Stimulated activated CD4-positive, alpha-beta T cell treated with anti-CD3 and anti-CD28 coated beads, TNF-alpha, amount 100 ng/mL, for 24 hours (primary cell): Measurements from ENCODE around the gene DYNLT2.

Experiments used
- DNase-seq, 3 experiments: peaks; one replicate each; pipeline ENCODE4 v3.0.0-alpha.2; 2020; ENCODE audit warnings: low read depth in 3 of 3

Gene DYNLT2

DNA sequence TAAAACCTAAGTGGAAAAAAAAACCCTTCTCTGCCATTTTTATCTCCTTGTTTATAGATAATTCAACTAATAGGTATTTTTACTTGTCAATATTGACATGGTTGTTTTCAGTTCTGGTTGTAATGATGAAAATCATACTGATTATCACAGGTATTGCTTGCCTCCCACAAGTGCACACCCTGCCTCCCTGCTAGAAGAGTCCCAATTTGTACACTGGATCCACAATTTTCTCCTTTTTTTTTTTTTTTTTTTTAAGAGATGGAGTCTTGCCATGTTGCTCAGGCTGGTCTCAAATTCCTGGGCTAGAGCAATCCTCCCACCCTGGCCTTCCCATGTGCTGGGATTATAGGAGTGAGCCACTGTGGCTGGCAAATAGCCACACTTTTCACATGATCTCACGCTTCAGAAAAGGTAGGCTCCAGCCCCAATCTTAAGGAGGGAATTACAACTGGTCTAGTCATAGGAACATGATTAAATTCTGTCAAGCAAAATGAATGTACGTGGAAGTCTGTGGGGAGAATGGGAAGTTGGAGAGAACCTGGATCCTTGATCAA lies 12.3 kb downstream of the DYNLT2 start:
- DNase-seq, result no peak

DNA sequence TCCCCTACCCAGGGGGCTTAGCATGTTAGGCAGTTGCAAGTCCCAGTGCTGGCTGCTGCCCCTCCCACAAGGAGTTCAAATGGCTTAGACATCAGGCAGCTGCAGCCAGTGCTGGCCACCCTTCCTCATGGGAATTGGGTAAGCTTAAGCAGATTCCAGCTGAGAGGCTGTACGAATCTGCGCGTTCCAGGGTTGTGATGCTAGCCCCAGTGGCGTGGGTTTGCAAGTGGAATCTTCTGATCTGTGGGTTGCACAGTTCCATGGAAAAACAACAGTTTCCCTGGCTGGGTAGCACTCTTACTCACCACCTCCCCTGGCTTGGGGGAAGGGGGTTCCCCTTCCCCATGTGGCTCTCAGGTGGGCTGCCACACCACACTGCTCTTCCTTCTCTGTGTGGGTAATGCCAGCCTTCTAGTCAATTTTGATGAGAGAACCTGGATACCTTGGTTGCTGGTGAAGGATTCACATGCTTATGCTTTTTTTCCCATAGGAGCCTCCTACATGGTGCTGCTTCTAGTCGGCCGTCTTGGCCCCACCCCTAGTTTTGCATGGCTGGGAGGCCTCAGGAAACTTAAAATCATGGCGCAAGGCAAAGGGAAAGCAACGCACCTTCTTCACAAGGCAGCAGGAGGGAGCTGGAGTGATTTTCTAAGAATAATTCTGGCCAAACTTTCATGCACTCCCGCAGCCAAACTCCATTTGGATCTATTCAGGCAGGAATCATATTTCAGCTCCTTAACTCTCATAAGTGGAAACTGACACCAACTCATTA lies 13.0 kb downstream of the DYNLT2 start:
- DNase-seq, result peak in 1 of 3 experiments; percentile 4

DNA sequence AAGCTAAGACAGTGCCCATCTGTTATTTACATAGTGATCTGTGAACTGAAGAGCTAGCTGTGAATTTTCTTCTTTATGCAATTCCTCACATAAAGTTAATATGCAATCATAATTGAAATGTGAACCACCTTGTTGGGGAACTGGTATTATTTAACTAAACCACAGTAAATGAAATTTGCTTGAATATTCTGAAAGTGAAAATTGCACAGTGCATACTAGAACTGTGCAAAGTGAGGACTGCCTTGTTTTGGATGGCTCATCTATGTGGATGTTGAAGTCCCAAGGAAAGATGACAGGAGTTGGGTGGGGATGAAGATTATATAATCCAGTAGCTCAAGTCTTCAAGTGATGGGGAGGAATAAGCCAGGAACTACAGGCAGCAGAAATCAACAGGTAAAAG lies 21.4 kb downstream of the DYNLT2 start:
- DNase-seq, result no peak

DNA sequence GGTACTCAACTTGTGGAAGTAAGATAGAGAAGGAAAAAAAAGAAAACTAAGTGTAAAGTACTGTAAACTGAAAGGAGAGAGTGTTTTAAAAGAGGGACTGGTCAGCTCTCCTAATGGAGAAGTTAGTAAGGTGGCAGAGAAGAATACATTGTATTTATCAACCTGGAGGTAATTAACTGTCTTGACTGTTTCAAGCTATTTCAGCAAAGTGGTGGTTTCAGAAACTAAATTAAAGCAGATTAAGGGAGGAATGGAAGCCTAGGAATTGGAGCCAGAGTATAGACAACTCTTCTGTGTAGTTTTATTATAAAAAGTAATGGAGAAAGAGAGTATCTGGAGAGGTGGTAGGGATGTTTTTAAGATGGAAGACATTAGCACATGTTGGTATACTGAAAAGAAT lies 24.4 kb downstream of the DYNLT2 start:
- DNase-seq, result no peak

DNA sequence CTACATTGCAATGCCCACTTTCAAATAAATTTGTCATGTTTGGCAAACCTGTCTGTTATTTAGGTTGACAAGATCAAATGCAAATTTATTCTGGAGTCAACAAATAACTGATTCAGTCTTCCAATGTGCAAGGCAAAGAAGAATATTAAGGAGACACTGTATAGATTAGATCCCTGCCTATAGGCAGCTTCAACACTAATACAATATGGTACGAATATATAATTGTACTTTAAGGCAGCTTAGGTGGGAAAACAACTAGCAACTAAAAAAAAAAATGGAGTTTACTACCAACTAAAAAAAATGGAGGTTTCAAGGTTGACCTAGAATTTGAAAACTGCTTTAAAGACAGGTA lies 25.3 kb downstream of the DYNLT2 start:
- DNase-seq, result no peak

DNA sequence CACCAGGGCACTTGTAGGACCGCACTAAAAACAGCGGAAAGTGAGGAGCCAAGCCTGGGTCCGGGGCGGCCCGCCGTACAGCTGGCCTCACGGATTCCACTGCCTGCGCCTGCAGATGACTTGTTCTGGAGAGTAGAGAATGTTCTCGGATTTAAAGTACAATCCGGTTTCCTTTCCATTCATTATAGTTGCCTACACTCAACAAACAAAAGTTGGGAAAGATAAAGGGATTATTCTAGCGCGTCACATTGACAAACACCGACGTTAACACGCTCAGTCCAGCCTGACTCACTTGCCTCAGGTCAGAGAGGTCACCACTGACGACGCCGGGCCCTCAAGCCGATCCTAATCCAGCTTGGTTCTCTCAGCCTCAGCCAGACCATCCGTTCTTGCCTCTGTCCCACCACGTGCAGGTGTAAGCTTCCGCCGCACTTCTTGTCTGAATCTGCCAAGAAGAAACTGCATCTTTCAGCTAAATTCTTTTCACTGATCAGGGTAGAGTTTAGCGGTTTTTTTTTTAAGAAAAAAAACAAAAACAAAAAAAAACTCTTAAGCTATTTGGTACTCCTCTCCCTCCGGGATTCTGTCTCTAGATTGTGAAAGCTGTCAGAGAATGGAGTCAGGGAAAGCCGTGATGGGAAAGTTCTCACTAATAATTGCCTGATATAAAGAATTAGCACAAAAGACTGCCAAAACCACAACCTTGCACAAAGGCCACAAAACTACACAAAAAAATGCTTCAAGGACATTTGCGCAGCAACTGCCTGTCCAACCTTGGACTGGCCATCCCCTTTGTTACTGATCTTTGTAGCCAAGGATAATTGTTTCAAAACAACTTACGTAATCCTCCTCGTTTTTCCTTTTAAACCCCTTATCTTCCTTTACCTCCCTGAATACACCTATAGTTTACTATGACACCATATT lies 26.0 kb downstream of the DYNLT2 start:
- peak in 1 of 3 experiments; percentile 4 for DNase-seq

DNA sequence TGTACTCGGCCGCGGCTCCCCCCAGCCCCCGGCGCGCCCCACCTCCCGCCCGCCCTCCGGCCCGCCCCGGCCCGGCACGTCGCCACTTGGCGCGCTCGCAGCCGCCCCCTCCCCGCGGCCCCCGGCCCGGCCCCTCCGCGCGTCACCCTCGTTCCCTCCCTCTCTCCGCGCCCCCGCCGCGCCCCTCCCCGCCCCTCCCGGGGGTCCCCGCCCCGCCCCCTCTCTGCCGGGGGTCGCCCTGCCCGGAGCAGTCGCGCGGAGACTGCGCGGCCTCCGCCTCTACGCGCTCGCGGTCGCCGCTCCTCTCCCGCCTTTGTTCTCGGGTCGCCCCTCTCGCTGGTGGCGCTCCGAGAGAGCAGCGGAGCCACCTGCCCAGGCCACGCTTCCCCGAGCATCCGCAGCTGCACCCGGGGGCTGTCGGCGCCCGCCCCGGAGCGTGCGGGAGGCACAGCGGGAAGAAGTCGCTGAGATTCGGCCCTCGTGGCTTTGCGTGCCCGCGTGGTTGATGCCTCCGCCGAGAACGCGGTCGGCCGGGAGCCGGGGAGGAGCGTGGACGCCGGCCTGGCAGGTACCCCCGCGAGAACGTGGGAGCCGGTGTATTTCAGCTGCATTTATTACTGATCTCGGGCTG lies 26.8 kb downstream of the DYNLT2 start, which contains the start of gene PHF10:
TSS of gene PHF10 (minus strand) at position 7 of the 631 bp plus-strand sequence. CDS start 569 bp downstream, outside the sequence.
- DNase-seq, result peak; percentile 37 to 74 (median 62)

DNA sequence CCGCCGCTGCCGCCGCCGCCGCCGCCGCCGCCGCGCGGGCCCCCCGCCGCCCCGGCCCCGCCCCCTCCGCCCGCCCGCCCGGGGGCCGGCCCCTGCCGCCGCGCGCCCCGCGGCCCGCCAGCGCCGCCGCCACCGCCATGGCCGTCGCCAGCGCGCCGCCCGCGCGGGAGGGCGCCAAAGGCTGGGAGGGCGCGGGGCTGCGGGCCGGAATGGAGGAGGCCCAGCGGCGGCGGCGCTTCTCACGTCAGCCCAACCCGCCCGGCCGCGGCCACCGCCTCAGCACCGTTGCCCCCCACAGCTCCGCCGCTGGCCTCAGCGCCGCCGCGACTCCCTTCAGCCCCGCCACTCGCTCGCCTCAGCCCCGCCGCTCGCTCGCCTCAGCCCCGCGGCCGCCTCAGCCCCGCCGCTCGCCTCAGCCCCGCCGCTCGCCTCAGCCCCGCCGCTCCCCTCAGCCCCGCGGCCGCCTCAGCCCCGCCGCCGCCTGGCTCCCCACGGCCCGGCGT lies 27.3 kb downstream of the DYNLT2 start:
- peak in 1 of 3 experiments; percentile 31 for DNase-seq

DNA sequence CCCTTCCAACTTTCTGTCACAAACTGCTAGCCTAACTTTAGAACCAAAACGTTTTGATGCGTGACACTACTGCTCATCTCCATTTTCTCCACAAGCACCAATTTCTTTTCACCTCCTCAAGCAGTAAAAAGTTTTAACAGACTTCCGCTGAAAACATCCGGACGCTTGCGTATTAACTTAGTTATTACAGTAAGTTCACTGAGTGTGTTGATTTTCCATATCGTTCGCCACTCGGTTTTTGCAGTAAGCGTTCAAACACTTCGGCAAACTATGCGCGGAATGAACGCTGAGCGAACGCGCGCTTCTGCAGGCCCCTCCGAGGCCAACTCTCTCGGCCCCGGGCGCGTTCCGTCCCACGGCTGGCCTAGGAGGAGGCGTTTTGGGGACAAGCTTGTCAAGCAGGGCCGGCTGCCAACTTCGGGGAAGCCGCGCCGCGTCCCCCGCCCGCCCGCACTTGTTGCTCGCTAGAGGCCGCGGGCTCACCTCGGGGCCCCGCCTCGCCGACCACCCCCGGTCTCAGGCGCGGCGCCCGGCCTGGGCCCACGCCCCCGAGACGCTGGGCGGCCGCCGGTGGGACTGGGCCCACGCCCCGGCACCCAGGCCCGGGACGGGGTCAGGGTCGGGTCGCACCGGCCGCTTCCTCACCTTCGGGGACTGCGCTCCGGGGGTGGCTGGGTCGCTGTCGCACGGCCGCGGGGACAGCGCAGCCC lies 28.0 kb downstream of the DYNLT2 start:
- peak; percentile 22 to 58 (median 31) for DNase-seq

DNA sequence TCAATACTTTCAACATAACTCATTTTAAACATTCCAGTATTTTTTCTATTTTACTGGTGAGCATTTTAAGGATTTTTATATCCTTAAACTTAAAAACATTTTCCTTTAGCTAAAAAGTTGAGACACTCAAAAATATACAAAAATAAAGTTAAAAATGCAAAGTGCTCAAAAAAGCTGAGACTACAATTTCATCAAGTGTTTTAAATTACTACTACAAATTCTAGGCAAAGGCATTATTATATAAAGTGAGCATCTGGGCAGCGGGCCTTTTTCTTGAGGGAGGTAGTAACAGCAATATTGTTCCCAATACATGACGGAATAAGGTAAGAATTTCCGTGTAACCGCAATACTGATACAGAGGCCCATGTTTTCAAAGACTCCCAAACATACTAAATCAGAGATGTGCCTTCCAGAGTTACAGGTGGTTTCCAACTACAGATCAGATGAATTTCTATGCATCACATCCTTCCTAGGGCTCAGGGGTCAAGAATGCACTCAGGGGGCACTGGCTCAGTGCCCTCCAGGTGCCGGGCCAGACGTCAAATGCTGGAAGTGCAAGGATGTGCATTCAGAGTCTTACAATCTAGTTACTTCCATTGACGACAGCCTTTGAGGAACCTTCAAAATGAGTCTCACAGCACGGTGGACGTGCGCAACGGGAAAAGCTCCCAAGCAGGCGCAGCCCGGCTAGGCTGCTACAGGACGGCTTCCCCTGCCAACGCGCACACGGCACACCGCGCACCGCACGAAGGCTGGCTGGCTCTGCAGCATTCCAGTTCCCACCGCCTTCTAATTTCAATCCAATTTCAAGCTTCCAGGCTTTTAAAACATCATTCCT lies 28.8 kb downstream of the DYNLT2 start:
- peak in 1 of 3 experiments; percentile 26 for DNase-seq

DNA sequence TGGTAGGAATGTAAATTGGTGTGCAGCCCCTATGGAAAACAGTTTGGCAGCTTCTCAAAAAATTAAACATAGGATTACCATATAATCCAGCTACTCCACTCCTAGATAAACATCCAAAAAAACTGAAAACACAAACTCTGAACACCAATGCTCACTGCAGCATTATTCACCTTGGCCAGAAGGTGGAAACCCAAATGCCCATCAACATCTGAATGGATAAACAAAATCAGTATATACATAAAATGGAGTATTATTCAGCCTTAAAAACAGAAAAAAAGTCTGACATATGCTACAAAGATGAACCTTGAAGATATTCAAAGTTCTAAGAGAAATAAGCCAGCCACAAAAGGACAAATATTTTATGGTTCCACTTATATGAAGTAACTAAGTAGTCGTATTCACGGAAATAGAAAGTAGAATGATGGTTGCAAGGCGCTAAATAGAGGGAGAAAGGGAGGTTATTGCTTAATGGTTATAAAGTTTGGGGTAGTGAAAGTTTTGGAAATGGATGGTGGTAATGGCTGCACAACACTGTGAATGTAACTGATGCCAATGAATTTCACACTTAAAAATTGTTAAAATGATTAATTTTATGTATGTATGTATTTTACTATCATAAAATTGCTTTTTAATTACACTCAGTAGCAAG lies 31.0 kb downstream of the DYNLT2 start:
- no peak for DNase-seq

DNA sequence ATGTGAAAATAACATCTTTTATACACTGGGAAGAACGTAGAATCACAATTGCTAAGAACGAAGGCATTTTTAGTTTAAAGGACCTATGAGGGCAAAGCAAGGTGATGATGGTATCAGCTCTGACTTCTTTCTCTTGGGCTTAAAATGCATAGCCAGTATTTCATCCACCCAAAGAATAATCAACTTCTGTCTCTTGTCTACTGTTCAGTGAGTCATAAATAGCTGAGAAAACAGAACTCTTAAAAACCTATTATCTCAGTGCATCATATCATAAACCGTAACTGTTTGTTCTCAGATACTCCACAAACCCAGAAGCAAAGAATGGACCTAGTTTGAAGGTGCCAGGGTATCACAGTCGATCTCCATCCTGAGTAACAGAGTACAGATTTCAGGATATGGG lies 32.3 kb downstream of the DYNLT2 start:
- no peak for DNase-seq

DNA sequence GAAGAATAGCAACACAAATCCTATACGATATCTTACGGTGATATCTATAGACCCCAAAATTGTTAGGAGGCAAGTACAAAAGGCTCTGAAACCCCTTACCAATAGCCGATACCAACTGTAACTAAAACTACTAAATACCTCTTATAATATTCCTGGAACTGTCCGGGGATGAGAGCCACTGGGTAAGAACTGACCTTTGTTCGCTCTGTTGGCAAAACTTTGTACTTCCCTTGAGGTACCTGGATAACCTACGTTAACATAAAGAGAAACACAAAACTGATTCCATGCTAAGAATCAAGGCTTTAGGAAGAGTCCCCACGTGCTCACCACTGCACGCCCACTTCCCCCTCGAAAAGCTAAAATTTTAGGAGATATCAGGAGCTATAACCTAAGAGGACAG lies 36.8 kb downstream of the DYNLT2 start:
- no peak for DNase-seq

DNA sequence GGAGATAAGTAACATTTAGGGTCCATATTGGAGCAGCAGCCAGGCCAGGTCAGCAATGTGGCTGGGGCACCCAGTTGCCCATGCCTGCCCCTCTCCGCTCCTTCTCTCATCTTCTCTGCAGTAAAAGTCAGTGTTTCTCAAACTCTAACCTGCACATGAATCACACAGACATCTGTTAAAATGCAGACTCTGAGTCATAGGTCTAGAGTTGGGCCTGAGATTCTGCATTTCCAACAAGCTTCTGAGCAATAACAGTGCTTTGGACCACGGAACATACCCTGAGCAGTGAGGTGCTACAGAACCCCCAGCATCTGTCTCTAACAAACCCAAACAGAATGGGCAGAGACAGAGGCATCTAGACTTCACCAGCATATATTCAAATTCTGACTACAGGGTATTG lies 37.2 kb downstream of the DYNLT2 start:
- no peak for DNase-seq

DNA sequence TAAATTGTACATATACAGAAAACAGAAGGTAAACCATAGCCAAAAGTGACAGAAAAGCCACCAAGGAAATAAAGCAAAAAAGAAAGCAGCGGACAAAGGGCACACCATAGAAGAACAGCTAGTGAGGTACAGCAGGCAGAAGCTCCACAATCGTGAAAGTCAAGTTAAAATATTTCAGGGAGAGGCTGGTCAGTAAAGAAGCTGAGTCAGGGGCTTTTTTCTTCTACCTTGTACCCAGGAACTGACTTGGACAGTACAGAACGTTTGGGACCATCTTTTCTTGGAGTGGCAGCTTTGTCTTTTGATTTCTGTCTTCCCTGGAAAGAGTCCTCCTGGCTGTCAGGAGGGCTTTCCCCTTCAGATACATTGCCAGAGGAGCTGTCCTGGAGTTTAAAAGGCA lies 41.4 kb downstream of the DYNLT2 start:
- DNase-seq, result no peak

DNA sequence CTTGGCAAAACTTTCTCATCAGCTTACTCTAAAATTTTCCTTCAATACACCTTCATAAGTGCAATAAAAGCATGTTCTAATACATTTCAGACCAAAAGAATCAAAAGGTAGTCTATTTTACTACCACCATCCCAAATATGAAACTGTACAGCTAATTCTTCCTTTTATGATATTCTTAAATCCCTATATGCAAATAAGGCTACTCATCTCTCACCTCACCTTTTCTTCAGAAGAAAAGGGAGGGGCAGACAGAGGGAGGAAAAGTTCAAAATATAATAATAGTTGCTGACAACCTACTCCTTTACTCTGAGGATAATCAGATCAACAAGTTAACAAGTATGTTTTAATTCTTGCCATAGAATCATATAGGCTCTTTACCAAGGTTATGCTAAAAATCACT lies 42.1 kb downstream of the DYNLT2 start:
- DNase-seq, result no peak

DNA sequence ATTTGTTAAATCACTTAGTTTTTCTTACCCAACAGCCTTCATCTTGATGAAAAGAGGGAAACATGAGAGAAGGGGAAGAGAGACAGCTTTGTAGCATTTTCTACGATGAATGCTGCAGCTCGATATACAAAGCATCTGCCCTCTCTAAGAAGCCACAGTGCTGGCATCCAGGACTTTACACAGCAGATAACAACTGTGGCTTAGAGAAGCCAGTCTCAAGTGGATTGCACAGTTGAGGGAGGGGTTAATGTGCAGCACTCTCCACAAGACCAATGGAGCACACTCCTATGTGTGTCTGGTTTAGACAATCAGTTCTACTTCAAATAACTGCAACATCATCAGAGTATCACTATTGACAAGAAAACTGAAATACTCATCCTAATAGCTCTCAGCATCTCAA lies 43.6 kb downstream of the DYNLT2 start:
- DNase-seq, result no peak

DNA sequence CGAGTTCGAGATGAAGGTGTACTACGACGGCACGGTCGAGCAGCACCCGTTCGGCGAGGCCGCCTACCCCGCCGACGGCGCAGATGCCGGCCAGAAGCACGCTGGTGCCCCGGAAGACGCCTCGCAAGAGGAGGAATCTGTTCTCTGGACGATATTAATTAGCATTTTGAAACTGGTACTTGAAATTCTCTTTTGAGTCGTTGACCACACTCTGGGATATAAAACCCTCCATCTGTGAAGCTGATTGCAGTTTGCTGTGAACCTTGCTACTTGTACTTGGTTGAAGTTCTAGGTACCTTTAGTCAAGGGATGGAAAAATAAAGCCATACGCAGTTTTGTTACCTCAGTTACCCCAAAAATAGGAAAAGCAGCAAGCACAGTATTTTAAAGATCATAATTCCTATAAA lies 48.5 kb downstream of the DYNLT2 start:
- no peak for DNase-seq

DNA sequence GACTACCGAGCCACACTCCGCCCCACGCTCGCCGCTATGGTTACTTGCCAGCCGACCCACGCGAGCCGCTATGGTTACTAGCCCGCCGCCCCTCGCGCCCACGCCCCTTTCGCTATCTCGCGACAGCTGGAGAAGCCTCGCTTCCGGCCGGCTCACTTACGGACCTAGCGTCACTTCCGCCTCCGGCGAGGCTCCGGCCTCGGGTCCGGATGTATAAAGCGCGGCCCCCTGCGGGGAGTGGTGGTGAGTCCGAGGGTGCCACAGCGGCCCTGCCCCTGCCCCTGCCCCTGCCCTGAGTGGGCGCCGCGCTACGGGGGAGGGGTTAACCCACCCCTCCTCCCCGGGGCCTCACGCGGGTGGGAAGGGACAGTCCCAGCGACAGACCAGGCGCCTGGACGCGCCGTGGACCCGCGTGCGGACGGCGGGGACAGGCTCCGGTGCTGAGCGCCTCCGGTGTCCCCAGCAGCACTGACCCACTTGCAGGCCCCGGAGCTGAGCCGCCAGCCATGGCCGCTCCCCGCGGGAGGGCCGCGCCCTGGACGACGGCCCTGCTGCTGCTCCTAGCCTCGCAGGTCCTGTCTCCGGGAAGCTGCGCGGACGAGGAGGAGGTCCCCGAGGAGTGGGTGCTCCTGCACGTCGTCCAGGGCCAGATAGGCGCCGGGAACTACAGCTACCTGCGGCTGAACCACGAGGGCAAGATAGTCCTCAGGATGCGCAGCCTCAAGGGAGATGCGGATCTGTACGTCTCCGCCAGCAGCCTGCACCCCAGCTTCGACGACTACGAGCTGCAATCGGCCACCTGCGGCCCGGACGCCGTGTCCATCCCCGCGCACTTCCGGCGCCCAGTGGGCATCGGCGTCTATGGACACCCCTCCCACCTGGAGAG lies 49.2 kb downstream of the DYNLT2 start, which contains the start of the genes C6orf120 and WDR27:
TSS of gene C6orf120 (plus strand) at position 173 of the 886 bp plus-strand sequence. CDS start at position 507, 334 bp downstream.
TSS of gene WDR27 (minus strand) at position 76 of the 886 bp plus-strand sequence. CDS start 13,024 bp downstream, outside the sequence.
- peak; percentile 97 to 98 (median 98) for DNase-seq
